GM08714 (cell line): Measurements from ENCODE around the gene MELK.
"Not testable (repeated sequence)": the region's sequence is repeated elsewhere in the genome, so short reads cannot be mapped to it uniquely, and the experiment has no call there.

Experiments used
- H3K4me3 ChIP-seq: fragments of 200-500 bp; sonication (Bioruptor generic); 2 replicates; pipeline ENCODE4 v1.5.1; 2014; ENCODE audit warnings: mild to moderate bottlenecking, low read length, inconsistent platforms
- ZNF274 ChIP-seq: IDR thresholded peaks from 2 replicates; pipeline ENCODE4 v1.6.1; 2012; ENCODE audit warnings: mild to moderate bottlenecking, low read depth, low read length

MELK gene

DNA sequence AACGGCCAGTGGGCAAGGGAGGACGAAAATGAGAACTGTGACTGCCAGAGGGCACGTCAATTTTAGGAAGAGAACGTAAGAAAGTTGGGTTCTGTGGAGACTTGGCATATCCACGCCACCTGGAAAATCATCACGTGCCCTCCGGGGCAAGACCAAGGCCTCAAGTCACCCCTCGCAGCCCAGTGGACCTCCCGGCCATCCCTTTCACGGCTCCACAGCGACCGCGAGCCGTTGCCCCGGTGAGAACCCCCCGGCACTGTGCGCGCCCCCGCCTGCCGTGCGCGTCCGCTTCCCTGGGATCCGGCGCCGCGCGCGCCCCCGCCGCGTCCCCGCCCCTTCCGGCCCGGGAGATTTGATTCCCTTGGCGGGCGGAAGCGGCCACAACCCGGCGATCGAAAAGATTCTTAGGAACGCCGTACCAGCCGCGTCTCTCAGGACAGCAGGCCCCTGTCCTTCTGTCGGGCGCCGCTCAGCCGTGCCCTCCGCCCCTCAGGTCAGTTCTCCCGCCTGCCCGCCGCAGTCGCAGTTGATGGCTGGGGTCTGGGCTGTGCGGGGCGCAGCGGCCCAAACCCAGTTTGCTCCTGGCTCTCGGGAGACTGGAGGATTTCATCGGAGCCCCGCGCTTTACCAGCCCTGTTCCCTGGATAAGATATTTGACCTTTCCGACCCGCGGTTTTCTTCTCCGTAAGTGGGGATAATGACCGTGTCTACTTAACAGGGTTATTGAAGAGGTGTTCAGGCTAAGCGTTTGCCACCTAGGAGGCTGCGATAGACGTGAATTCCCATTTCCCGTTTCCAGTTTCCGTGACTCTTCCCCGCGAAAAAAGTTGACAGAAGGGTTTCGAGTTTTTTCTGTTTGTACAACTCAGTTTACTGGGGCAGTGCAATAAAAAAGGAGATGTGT lies at the start of gene MELK:
TSS of gene MELK (plus strand) at position 381 of the 904 bp plus-strand sequence. CDS start 8,787 bp downstream, outside the sequence.
- peak within 1 kb of the TSS; percentile 96 for H3K4me3 ChIP-seq
- TF ChIP-seq ZNF274: no peak

DNA sequence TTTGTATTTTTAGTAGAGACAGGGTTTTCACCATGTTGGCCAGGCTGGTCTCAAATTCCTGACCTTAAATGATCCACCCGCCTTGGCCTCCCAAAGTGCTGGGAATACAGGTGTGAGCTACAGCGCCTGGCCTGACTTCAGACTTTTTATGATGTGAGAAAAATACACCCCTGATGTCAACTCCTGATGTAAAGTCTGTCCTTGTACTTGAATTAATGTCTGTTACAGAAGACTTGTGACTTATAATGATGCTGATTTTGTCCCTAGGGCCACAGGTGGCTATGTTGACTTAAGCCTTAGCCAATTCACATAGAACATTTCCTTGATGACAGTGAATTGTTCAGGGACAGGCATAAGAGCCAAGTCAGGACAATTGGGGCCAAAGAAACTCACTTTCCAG lies 42.5 kb upstream of the MELK start:
- no peak overlapping the region for H3K4me3 ChIP-seq
- no peak for TF ChIP-seq ZNF274

DNA sequence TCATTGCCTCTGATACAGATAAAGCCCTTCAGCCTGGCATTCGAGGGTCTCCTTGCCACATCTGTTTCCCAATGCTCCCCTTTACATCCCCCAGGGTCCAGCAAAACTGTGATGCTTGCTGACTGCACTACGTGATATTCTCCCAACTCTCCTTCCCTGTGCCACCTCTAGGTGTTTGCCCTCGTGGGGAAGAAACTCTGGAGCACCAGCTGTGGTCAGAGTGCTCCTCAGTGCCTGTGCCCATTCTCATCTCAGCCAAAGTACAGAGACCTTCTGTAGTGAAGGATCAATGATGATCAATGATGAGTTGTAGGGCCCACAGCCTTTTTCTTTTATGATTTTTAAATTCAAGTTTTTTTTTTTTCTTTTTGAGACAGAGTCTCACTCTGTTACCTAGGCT lies 40.3 kb upstream of the MELK start:
- H3K4me3 ChIP-seq: no peak overlapping the region
- TF ChIP-seq ZNF274: no peak

DNA sequence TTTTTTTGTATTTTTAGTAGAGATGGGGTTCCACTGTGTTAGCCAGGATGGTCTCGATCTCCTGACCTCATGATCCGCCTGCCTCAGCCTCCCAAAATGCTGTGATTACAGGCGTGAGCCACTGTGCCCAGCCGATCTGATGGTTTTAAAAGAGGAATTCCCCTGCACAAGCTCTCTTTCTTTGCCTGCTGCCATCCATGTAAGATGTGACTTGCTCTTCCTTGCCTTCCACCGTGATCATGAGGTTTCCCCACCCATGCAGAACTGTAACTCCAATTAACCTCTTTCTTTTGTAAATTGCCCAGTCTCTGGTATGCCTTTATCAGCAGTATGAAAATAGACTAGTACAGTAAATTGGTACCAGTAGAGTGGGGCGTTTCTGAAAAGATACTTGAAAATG lies 39.0 kb upstream of the MELK start:
- not testable (repeated sequence) for H3K4me3 ChIP-seq

DNA sequence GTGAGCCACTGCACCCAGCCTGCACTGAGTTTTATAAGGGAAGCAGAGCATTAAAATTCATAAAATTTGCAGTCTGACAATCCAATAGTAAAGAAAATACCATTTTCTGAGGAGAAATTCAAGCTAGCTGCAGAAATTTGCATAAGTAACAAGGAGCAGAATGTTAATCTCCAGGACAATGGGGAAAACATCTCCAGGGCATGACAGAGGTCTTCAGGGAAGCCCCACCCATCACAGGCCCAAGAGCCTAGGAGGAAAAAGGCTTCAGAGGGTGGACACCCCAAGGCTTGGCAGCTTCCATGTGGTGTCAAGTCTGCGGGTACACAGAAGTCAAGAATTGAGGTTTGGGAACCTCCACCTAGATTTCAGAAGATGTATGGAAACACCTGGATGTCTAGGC lies 37.6 kb upstream of the MELK start:
- no peak overlapping the region for H3K4me3 ChIP-seq
- no peak for TF ChIP-seq ZNF274

DNA sequence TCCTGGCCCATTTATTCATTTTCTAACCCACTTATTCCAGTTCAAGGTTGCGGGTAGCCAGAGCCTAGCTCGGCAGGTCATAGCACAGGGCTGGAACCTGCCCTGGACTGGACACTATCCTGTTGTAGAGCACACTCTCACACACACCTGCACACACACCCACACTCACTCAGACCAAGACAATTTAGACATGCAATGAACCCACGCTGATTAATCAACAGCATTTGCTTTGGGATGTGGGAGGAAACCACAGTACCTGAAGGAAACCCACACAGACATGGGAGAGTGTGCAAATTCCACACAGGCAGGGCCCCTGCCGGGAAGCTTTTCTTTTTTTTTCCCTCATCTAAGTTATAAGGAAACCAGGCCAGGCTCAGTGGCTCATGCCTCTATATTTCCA lies 34.8 kb upstream of the MELK start:
- no peak for TF ChIP-seq ZNF274
- no peak overlapping the region for H3K4me3 ChIP-seq

DNA sequence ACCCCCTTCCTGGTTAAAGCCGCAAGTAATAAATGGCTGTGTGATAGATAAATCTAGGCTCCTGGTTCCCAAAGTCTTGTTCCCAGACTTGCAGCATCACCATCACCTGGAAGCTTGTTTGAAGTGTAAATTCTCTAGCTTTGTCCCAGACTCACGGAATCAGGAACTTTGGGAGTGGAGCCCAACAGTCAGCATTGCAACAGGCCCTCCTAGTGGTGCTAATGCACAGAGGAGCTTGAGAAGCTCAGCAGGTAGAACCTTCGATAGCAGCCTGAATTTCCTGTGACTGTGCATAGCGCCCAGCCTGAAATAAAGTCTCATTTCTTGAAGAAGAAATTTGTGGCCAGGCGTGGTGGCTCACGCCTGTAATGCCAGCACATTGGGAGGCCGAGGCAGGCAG lies 30.3 kb upstream of the MELK start:
- H3K4me3 ChIP-seq: no peak overlapping the region
- no peak for TF ChIP-seq ZNF274

DNA sequence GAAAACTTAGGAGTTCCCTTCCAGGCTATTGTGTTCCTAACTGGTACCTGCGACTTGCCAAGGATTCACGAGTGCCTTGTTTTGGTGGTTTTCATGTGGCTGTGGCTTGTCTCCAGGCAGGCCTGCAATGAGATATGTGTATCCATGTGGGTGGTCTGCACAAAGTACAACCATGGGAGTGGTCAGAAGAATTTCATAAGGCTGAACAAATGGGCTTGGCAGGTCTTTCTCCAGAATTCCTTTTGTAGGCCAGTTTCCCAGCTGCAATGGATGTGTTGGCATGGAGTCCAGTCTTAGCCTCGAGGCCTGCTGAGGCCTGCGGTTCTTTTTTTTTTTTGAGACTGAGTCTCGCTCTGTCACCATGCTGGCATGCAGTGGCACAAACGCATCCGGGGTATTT lies 28.8 kb upstream of the MELK start:
- H3K4me3 ChIP-seq: no peak overlapping the region
- TF ChIP-seq ZNF274: no peak

DNA sequence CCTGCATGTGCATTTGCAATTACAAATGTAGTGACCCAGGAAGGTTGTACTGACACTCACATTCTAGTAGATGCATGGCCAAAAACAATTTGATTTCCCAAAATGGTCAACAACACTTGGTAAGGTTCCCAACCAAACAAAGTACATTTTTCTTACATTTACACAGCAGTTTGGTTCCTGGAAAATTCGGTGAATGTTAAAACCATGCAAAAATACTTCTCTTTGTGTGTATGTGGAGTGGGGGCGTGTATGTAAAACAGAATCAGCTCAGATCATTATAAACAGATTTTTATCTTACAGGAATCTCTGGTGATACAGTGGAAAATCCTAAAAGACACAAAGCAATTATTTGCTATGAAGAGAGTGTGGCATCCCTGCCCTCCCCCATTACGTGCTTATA lies 25.1 kb upstream of the MELK start:
- TF ChIP-seq ZNF274: no peak
- no peak overlapping the region for H3K4me3 ChIP-seq

DNA sequence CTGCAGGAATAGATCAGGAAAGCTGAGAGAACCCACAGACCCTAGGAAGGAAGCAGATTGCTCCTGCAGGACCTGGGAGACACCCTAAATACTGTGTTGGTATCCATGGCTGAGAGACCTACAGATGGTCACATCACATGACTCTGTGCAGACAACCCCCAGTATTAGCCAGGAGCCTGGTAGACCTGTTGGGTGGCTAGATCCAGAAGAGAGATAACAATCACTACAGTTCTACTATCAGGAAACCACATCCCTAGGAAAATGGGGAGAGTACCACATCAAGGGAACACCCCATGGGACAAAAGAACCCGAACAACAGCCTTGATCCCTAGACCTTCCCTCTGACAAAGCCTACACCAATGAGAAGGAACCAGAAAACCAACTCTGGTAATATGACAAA lies 24.2 kb upstream of the MELK start:
- no peak overlapping the region for H3K4me3 ChIP-seq
- no peak for TF ChIP-seq ZNF274

DNA sequence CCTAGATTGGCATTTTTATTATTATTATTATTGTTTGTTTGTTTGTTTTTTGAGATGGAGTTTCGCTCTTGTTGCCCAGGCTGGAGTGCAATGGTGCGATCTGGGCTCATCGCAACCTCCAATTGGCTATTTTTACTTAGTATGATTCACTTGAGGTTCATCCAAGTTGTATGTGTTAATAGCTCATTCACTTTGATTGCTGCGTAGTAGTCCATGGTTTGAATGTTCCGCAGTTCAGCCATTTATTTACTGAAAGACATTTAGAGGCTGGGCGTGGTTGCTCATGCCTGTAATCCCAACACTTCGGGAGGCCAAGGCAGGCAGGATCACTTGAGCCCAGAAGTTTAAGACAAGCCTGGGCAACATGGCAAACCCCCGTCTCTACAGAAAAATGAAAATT lies 22.6 kb upstream of the MELK start:
- TF ChIP-seq ZNF274: no peak
- H3K4me3 ChIP-seq: no peak overlapping the region

DNA sequence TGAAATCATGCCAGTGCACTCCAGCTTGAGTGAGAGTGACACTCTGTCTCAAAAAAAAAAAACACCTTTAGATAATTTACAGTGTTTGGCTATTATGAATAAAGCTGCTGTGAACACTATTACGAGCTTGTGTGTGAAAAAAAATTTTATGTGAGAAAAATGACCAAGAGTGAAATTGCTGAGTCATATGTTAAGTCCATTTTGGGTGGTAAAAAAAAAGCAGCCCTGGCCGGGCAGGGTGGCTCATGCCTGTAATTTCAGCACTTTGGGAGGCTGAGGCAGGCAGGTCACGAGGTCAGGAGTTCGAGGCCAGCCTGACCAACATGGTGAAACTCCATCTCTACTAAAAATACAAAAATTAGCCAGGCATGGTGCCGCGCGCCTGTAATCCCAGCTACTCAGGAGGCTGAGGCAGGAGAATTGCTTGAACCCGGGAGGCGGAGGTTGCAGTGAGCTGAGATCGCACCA lies 22.0 kb upstream of the MELK start:
- not testable (repeated sequence) for H3K4me3 ChIP-seq

DNA sequence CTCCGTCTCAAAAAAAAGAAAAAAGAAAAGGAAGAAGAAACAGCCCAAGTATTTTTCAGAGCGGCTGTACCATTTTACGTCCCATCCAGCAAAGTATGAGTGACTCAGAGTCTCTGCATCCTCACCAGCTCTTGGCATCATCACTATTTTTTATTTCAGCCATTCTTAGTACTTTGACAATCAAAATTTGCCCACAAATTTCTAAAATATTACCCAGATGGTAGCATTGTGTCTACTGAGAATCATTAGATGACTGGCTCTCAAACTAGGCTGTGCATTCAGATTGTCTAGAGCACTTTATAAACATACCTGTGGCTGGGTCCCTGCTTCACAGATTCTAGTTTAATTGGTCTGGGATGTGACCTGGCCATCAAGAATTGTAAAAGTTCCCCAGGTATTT lies 21.6 kb upstream of the MELK start:
- no peak overlapping the region for H3K4me3 ChIP-seq
- TF ChIP-seq ZNF274: no peak

DNA sequence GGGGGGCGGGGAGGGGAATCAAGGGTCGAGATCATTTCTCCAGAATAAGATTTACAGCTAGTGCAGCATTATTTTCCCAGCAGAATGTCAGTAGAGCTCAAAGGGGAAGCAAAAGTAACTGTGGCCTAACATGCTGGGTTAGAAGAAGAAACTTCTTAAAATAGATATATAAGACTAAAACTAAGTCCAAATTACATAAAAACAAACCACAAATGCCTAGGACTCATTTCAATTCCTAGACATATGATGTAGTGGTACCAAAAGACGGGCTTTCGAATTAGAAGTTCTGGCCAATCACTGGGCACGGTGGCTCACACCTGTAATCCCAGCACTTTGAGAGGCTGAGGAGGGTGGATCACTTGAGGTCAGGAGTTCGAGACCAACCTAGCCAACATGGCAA lies 20.8 kb upstream of the MELK start:
- TF ChIP-seq ZNF274: no peak
- H3K4me3 ChIP-seq: no peak overlapping the region

DNA sequence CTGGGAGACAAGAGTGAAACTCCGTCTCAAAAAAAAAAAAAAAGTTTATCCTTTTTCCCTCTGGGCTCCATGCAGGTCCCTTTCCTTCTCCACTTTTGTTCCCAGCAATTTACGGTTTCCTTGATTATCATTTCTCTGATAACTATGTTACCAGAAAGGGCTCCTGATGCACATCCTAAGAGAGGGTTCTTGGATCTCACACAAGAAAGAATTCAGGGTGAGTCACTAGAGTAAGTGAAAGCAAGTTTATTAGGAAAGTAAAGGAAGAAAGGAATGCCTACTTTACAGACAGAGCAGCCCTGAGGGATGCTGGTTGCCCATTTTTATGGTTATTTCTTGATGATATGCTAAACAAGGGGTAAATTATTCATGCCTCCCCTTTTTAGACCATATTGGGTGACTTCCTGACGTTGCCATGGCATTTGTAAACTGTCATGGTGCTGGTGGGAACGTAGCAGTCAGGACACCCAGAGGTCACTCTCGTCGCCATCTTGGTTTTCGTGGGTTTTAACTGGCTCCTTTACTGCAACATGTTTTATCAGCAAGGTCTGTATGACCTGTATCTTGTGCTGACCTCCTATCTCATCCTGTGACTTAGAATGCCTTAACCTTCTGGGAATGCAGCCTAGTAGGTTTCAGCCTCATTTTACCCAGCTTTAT lies 13.5 kb upstream of the MELK start:
- H3K4me3 ChIP-seq: no peak overlapping the region
- no peak for TF ChIP-seq ZNF274

DNA sequence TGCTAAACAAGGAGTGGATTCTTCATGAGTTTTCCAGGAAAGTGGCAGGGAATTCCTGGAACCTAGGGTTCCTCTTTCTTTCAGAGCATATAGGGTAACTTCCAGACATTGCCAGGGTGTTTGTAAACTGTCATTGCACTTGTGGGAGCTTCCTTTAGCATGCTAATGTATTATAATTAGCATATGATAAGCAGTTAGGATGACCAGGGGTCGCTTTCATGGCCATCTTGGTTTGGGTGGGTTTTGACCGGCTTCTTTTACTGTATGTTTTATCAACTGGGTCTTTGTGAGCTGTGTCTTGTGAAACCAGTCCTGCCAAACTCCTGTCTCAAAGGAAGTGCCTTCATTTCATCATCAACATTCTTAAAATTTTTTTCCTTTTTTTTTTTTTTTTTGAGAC lies 11.9 kb upstream of the MELK start:
- no peak for TF ChIP-seq ZNF274
- no peak overlapping the region for H3K4me3 ChIP-seq

DNA sequence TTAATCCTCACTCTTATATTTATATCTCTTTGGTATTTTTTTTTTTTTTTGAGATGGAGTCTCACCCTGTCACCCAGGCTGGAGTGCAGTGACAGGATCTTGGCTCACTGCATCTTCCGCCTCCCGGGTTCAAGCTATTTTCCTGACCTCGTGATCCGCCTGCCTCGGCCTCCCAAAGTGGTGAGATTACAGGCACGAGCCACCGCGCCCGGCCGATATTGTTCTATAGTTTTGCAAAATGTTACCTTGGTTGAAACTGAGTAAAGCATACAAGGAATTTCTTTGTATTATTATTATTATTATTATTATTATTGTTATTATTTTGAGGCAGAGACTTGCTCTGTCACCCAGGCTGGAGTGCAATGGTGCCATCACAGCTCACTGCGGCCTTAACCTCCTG lies 9.9 kb upstream of the MELK start:
- not testable (repeated sequence) for H3K4me3 ChIP-seq
